GM21390 (cell line): ENCODE results near the gene NPIPB2.
"Not testable (repeated sequence)": the region's sequence is repeated elsewhere in the genome, so short reads cannot be mapped to it uniquely, and the experiment has no call there.

ENCODE experiments used
- ATAC-seq: cut with Tn5 transposase; IDR thresholded peaks from one replicate; pipeline ENCODE4 v1.9.1; 2021; ENCODE audit not compliant: unreplicated experiment

NPIPB2 gene

DNA sequence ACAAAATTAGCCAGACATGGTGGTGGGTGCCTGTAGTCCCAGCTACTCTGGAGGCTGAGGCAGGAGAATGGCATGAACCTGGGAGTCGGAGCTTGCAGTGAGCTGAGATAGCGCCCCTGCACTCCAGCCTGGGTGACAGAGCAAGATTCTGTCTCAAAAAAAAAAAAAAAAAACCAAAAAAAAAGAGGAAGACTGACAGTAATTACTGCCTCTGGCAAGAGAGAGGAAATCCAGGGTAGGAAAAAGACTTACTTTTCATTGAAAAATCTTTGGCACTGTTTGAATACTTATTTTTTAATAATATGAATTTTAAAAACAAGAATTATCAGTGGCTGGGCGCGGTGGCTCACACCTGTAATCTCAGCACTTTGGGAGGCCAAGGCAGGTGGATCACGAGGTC, 20.6 kb upstream of the NPIPB2 start:
- ATAC-seq: not testable (repeated sequence)

- no peak for ATAC-seq
Observed at GRCh38 chr16:11957591-11958395, 15.9 kb upstream of the NPIPB2 start.

- ATAC-seq: no peak
Observed at GRCh38 chr16:11956558-11956957, 14.7 kb upstream of the NPIPB2 start.

- no peak for ATAC-seq
Observed at GRCh38 chr16:11955713-11956123, 13.9 kb upstream of the NPIPB2 start.

DNA sequence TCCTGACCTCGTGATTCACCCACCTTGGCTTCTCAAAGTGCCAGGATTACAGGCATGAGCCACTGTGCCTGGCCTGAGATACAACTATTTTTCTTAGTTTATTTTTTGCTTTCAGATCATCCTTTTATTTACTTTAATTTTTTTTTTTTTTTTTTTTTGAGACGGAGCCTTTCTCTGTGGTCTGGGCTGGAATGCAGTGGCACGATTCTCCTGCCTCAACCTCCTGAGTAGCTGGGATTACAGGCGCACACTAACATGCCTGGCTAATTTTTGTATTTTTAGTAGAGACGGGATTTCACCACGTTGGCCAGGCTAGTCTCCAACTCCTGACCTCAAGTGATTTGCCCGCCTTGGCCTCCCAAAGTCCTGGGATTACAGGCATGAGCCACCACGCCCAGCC, 11.7 kb upstream of the NPIPB2 start:
- not testable (repeated sequence) for ATAC-seq

- ATAC-seq: no peak
Observed at GRCh38 chr16:11950388-11950787, 8.5 kb upstream of the NPIPB2 start.

- no peak for ATAC-seq
Observed at GRCh38 chr16:11949527-11949926, 7.7 kb upstream of the NPIPB2 start.

DNA sequence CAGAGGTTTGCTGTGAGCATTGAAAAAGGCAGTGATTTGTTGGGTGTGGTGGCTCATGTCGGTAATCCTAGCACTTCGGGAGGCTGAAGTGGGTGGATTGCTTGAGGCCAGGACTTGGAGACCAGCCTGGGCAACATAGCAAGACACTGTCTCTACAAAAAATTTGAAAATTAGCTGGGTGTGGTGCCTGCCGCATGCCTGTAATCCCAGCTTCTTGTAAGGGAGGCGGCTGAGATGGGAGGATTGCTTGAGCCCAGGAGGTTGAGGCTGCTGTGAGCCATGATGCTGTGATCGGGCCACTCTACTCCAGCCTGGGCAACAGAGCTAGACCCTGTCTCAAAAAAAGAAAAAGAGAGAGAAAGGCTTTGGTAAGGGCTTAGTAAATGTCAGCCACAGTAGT, 7.0 kb upstream of the NPIPB2 start:
- ATAC-seq: no peak

DNA sequence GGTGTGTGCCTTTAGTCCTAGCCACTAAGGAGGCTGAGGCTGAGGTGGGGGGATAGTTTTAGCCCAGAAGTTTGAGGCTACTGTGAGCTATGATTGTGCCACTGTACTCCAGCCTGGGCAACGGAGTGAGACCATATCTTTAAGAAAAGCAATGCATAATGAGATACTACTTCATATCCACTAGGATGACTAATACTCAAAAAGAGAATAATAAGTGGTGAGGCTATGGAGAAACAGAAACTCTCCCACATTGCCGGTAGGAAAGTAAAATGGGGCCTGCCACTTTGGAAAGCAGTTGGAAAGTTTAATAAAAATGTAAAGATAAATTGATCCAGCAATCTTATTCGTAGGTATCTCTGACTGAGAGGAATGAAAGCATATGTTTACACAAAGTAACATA, 4.6 kb upstream of the NPIPB2 start:
- ATAC-seq: no peak

DNA sequence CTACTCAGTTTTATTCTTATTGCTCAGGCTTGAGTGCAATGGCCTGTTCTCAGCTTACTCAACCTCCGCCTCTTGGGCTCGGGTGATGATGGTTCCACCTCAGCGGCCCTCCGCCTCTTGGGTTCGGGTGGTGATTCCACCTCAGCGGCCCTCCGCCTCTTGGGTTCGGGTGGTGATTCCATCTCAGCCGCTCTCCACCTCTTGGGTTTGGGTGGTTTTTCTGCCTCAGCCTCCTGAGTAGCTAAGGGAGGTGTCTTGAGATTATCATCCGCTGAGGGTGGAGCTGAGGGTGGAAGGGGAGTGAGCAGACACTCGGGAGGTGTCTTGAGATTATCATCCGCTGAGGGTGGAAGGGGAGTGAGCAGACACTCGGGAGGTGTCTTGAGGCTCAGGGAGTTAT, 14.5 kb downstream of the NPIPB2 start:
- not testable (repeated sequence) for ATAC-seq

DNA sequence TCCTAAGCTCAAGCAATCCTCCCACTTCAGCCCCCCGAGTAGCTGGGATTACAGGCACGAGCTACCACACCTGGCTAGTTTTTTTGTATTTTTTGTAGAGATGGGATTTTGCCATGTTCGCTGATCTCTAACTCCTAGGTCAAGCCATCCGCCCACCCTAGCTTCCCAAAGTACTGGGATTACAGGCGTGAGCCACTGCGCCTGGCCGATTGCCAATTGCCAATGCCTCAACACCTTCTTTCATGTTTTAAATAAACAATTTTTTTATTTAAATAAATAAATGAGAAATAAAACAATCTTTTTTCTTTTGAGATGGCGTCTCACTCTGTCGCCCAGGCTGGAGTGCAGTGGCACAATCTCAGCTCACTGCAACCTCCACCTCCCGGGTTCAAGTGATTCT, 17.8 kb downstream of the NPIPB2 start:
- not testable (repeated sequence) for ATAC-seq

- ATAC-seq: no peak
Observed at GRCh38 chr16:11916524-11917285, 25.1 kb downstream of the NPIPB2 start.

DNA sequence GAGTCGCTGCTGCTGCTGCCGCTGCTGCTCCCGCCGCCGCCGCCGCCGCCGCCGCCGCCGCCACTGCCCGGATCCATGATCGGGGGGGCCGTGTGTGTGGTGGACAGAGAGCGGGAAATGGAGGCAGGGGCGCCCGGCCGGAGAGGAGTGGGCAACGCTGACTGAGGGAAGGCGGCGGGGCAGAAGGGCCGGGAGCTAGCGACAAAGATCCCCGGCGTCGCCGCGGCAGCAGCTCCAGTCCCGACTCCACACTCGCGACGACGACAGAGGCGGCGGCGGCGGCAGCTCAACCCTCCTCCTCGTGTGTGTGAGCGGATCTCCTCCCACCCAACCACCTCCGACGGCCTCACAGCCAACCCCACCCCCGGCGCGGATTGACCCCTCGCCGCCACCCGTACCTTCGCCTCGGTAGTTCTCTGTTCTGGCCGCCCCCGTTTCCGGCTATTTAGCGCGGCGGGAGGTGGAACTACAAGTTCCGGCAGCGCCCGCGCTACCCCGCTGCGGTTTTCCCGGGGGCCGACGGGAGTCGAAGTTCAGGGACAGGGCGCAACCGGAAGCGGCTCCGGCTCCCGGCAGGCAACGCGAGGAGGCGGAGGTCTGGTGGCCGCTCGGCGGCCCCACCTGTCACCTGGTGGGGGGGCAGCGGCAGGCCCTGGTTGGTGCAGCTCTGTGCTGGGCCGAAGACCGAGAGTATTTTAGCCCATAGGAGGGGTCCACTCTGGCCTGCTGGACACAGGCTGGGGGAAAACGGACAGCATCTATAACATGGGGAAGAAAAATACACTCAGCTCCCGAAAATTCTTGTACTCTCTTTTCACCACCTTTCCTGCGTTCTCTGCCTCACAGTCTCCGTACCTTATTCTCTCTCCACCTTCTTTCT, 26.0 kb downstream of the NPIPB2 start, which contains the start of gene GSPT1:
GSPT1 (minus strand) TSS at position 313 of the 880 bp plus-strand sequence; CDS start at position 77, 236 bp downstream.
- ATAC-seq: peak; percentile 75

DNA sequence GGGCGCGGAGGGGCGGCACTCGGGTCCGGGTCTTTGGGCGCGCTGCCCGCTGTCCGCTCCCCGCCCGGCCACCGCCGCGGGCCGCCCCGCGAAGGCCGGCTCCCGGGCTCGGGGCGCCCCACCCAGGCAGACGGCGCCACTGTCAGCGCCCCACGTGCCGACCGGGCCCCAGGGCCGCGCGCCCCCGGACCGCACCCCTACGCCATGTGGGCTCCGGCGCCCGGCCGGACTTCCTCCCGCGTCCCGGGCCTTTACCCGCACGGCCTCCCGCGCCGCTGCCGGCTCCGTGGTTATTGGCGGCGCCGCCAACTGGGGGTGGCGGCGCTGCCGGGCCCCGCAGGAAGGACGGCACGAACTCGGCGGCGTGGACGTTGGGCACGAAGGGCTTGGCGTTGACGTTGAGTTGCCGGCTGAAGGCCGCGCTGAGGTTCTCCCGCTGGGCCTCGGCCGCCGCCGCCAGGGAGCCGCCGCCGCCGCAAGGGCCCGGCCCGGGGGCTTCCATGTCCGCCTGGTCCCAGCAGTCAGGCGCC, 26.7 kb downstream of the NPIPB2 start:
- ATAC-seq: peak; percentile 27

DNA sequence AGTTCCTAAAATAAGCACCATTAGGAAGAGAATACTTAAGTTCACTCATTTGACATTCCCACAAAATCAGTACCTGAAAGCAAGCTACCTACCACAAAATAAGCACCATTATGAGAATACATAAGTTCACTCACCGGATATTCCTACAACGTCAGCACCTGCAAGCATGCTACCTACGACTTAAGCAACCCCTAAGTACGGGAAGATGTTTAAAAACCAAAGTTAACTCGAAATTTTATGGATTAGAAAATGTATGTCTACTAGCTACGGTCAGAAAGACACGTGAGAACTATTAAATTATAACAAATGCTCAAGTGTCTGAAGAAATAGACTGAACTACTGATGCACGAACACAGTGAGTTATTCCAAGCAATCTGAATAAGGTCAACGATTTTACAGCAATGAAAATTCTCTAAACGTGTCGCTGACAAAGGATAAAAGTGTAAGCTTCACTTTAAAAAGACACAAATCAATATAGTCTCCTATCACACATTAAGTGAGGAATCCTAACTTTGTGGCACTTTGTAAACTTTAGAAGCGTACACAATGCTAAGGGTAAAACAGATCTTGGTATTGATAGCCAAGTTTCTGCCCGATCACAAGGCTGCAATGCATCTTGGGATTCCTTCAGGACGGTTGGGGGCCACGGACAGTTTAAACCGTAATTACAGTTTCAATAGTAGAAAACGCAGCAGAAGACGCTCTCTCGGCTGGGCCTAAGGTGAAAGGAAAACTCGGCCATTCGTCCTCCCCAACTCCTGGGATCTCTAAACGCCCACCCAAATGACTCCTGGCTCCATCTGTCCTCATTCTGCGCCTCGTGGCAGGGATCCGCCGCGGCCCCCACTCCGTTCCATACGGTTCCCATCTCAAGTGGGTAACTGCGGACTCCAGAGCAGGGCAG, 27.4 kb downstream of the NPIPB2 start:
- peak; percentile 6 for ATAC-seq

DNA sequence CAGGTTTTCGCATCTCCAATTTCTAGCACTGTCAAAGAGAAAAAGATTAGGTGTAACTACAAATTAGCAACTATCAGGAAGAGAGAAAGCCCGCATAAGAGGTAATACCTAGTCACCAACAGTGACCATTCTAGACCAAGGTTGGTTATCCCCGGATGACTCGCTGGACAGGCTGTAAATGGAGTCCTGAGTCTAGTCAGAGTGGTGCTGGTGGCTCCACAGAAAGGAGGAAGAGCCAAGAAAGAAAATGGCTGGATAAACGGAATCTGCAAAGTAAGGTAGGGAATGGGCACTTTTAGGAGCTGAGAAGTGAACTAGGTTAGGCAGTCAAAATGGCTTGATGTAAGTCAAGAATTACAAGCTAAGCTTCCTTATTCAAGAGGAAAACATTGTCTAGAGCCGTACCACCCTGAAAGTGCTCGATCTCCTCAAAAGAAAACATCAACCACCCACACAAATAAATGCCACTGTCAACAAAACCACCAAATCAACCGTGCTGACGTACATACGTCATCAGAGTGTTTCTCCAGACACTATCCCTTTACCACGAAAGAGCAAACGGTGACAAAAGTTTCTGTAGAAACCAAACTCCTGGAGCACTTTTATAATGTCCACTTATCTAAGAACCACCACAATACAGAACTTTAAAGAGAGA, 28.3 kb downstream of the NPIPB2 start:
- no peak for ATAC-seq

GRCh38 chr16:11909653-11910545, 31.9 kb downstream of the NPIPB2 start:
- ATAC-seq: no peak
